HepG2 (cell line): ENCODE data around the gene S100A12. TPM values are rescaled to one million over a fixed set of nuclear protein-coding genes. Genes with fewer than 3 reads are reported as not detected.

ENCODE experiments used
- ATAC-seq: fragments of 200-7000 bp; cut with Tn5 transposase; 3 replicates; pipeline ENCODE4 v1.9.1; 2020; ENCODE audit warnings: mild to moderate bottlenecking, moderate library complexity
- BruUV-seq: library from RNA; stranded (reverse); fragments of 400-500 nt; replicated peaks from 2 replicates; lab custom pipeline; 2021; lab: Mats Ljungman, UMichigan
- CTCF ChIA-PET: fragments of 300-600 bp; formaldehyde crosslinking; extraction: SDS; loops from one replicate; lab custom pipeline; 2021; ENCODE audit warnings: low total read pairs, inconsistent platforms, low intra/inter-chr PET ratio; lab: Yijun Ruan, JAX
- POLR2A ChIA-PET: fragments of 350-600 bp; sonication (Branson Sonifier 250); formaldehyde crosslinking; loops from one replicate; lab custom pipeline; 2020; ENCODE audit warnings: antibody characterized with exemption, inconsistent platforms; lab: Yijun Ruan, JAX
- DNase-seq: peaks from one replicate; pipeline ENCODE4 v3.0.0-alpha.2; 2015; ENCODE audit warnings: low spot score
- FAIRE-seq: peaks from 3 replicates; lab custom pipeline; 2011; peaks lifted over from hg19 to GRCh38; lab: Jason Lieb, UNC
- H2AFZ ChIP-seq: one replicate; pipeline ENCODE4 v1.6.1; 2011; ENCODE audit warnings: low read length, inconsistent platforms
- H3K27ac ChIP-seq: fragments of 300-600 bp; 3 replicates; pipeline ENCODE4 v1.8.0; 2011; ENCODE audit warnings: mixed run types, mild to moderate bottlenecking, mixed read lengths, low read length, inconsistent platforms; ENCODE audit not compliant: insufficient read depth; ENCODE audit errors: extremely low read length
- H3K27me3 ChIP-seq, 2 experiments: fragments of 200-600 bp in 1 of 2; 2 replicates in 1 of 2; 3 replicates in 1 of 2; pipeline versions ENCODE4 v1.6.0 to v1.8.0; 2011; ENCODE audit warnings: low read length in 2 of 2, mild to moderate bottlenecking in 2 of 2, moderate library complexity in 2 of 2, inconsistent platforms in 1 of 2; ENCODE audit not compliant: insufficient read depth in 2 of 2, control insufficient read depth in 1 of 2
- H3K36me3 ChIP-seq, 2 experiments: fragments of 200-600 bp in 1 of 2; replicated peaks in 1 of 2; 2 replicates in 1 of 2; 3 replicates in 1 of 2; pipeline versions ENCODE4 v1.5.1 to v1.8.0; 2011; ENCODE audit warnings: low read length in 2 of 2, inconsistent platforms in 1 of 2; ENCODE audit not compliant: insufficient read depth in 2 of 2, control insufficient read depth in 1 of 2
- H3K4me1 ChIP-seq: 2 replicates; pipeline ENCODE4 v1.5.1; 2012; ENCODE audit warnings: low read length, inconsistent platforms; ENCODE audit not compliant: insufficient read depth
- H3K4me2 ChIP-seq: 2 replicates; pipeline ENCODE4 v1.6.0; 2011; ENCODE audit warnings: low read depth, low read length, inconsistent platforms
- H3K4me3 ChIP-seq, 3 experiments: fragments of 200-600 bp in 1 of 3; sonication (generic), shearing (Covaris generic) in 1 of 3; replicated peaks in 1 of 3; 2 replicates each; pipeline ENCODE4 v1.5.1; 2011 to 2016; ENCODE audit warnings: low read length in 3 of 3, inconsistent platforms in 2 of 3, low read depth in 2 of 3, mild to moderate bottlenecking in 2 of 3, control low read depth in 1 of 3, mixed read lengths in 1 of 3; ENCODE audit not compliant: insufficient read depth in 1 of 3
- H3K79me2 ChIP-seq: one replicate; pipeline ENCODE4 v1.6.1; 2011; ENCODE audit warnings: low read length, inconsistent platforms; ENCODE audit not compliant: insufficient read depth
- H3K9ac ChIP-seq: 2 replicates; pipeline ENCODE4 v1.6.0; 2011; ENCODE audit warnings: mild to moderate bottlenecking, low read depth, low read length, inconsistent platforms; ENCODE audit not compliant: insufficient read depth
- H3K9me3 ChIP-seq: 2 replicates; pipeline ENCODE4 v1.5.1; 2012; ENCODE audit warnings: mild to moderate bottlenecking, low read length
- H4K20me1 ChIP-seq: 2 replicates; pipeline ENCODE4 v1.6.0; 2011; ENCODE audit warnings: inconsistent platforms, mild to moderate bottlenecking, low read length, moderate library complexity; ENCODE audit not compliant: insufficient read depth
- AHR ChIP-seq: IDR thresholded peaks from 2 replicates; pipeline ENCODE4 v1.6.1; 2018; ENCODE audit warnings: missing genetic modification reagents, missing compliant biosample characterization
- DNMT3B ChIP-seq: conservative IDR thresholded peaks from 2 replicates; pipeline ENCODE4 v1.6.1; 2016; ENCODE audit warnings: missing biosample characterization, control low read depth
- KAT7 ChIP-seq: IDR thresholded peaks from 2 replicates; pipeline ENCODE4 v1.6.1; 2018; ENCODE audit warnings: borderline replicate concordance, missing compliant biosample characterization
- MXD3 ChIP-seq: IDR thresholded peaks from 2 replicates; pipeline ENCODE4 v1.6.1; 2016; ENCODE audit warnings: mild to moderate bottlenecking, missing biosample characterization, missing genetic modification reagents
- PRDM10 ChIP-seq: sonication (generic); formaldehyde crosslinking; IDR thresholded peaks from 2 replicates; pipeline ENCODE4 v1.4.0; 2020; ENCODE audit warnings: low read depth, missing genetic modification reagents
- REL ChIP-seq: sonication (generic); formaldehyde crosslinking; conservative IDR thresholded peaks from 2 replicates; pipeline ENCODE4 v1.8.0; 2022; ENCODE audit warnings: mild to moderate bottlenecking, missing genetic modification reagents, moderate library complexity
- ZNF18 ChIP-seq: sonication (generic); formaldehyde crosslinking; IDR thresholded peaks from 2 replicates; pipeline ENCODE4 v1.8.0; 2022; ENCODE audit warnings: mild to moderate bottlenecking, missing genetic modification reagents; ENCODE audit not compliant: insufficient replicate concordance
- ZNF207 ChIP-seq: fragments of 450-650 bp; IDR thresholded peaks from 2 replicates; pipeline ENCODE4 v1.6.1; 2016; ENCODE audit warnings: antibody characterized with exemption, borderline replicate concordance
- ZNF331 ChIP-seq: sonication (generic); formaldehyde crosslinking; IDR thresholded peaks from 2 replicates; pipeline ENCODE4 v1.4.0; 2020; ENCODE audit warnings: missing genetic modification reagents
- ZNF577 ChIP-seq: sonication (generic); formaldehyde crosslinking; IDR thresholded peaks from 2 replicates; pipeline ENCODE4 v1.4.0; 2020; ENCODE audit warnings: mild to moderate bottlenecking, low read depth, missing genetic modification reagents, borderline replicate concordance
- WGBS: methylation state at CpG from one replicate; pipeline ENCODE4 v1.1.6; 2017; ENCODE audit warnings: low lambda C conversion rate; 5-methylcytosine and 5-hydroxymethylcytosine counted together
- in situ Hi-C: cut with HindIII; loops from 2 replicates; pipeline ENCODE4 v1.10.0; 2017; ENCODE audit warnings: low pct_unique_long_range_greater_than_20kb; ENCODE audit not compliant: extremely low pct_ligation_motif_present
- intact Hi-C: fragments of 100-400 bp; cut with micrococcal nuclease; formaldehyde crosslinking; loops from one replicate; pipeline ENCODE4 v1.10.0; 2022; ENCODE audit not compliant: unreplicated experiment
- polyA plus RNA-seq, 8 experiments: library from polyadenylated mRNA; depleted of rRNA in 3 of 8; stranded (reverse) in 7 of 8; unstranded in 1 of 8; fragments of >200 nt; fragmentation: Illumina TruSeq in 4 of 8; extraction: Trizol in 4 of 8; gene quantifications; 2 replicates each; pipeline versions ENCODE4 v1.2.1 to v1.2.3, GENCODE V29; 2011 to 2016; ENCODE audit warnings: low read depth in 4 of 8, missing spikeins in 1 of 8, mixed read lengths in 1 of 8; ENCODE audit not compliant: insufficient read depth in 1 of 8
- total RNA-seq, 5 experiments: library from RNA; depleted of rRNA; stranded (reverse); fragments of >200 nt; fragmentation: Illumina TruSeq; extraction: Trizol; gene quantifications; 2 replicates each; pipeline ENCODE4 v1.2.3, GENCODE V29; 2016; ENCODE audit warnings: low read depth in 1 of 5
- TF ChIP-seq, protein P1 (sequence below): sonication (generic); formaldehyde crosslinking; IDR thresholded peaks from 2 replicates; pipeline ENCODE4 v1.5.1; 2020; ENCODE audit warnings: mild to moderate bottlenecking, missing genetic modification reagents, moderate library complexity
- TF ChIP-seq, protein P2 (sequence below): sonication (generic); formaldehyde crosslinking; IDR thresholded peaks from 2 replicates; pipeline ENCODE4 v1.5.0; 2020; ENCODE audit warnings: mild to moderate bottlenecking, missing genetic modification reagents
- TF ChIP-seq, protein P3 (sequence below): sonication (generic); formaldehyde crosslinking; IDR thresholded peaks from 2 replicates; pipeline ENCODE4 v1.4.0; 2020; ENCODE audit warnings: mild to moderate bottlenecking, missing genetic modification reagents

The S100A12 gene
- total and polyA plus RNA-seq, 2 of the 13 experiments (the other 11 are each of a cell fraction or from before 2014, with no cell fraction given): not detected

DNA sequence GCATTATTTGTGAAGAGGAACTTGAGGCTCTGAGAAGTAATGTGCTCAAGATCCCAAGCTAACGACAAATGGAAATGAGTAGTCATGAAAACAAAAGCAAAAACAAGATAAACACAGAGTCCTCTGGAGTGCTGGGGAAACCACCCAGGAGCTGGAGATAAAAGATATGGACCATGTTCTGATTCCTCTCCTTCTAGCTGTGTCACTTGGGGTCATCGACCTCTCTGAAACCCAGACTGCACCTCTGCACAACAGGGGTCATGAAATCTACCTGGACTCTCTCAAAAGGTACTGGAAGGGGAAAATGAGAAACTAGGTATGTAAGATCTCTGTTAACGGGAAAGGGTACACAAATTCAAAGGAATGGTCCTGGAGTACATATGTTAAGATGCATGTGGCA, 33.2 kb downstream of the S100A12 start:
- 0% methylated on average over 3 of the region's 3 CpGs for WGBS
- H3K9ac ChIP-seq: no peak overlapping the region
- ATAC-seq (no peak), FAIRE-seq (no peak), DNase-seq (no peak)
- H3K4me1 ChIP-seq: no peaks in the 10 kb centered on the region
- intact Hi-C loops (no loop called here), in situ Hi-C loops (no loop called here)
- no peak overlapping the region for H2AFZ ChIP-seq
- no TSS peak for BruUV-seq
- no peak overlapping the region for H3K4me2 ChIP-seq
- no peak for TF ChIP-seq ZNF331 (CRISPR knock-in tag)
- TF ChIP-seq, protein P1, sequence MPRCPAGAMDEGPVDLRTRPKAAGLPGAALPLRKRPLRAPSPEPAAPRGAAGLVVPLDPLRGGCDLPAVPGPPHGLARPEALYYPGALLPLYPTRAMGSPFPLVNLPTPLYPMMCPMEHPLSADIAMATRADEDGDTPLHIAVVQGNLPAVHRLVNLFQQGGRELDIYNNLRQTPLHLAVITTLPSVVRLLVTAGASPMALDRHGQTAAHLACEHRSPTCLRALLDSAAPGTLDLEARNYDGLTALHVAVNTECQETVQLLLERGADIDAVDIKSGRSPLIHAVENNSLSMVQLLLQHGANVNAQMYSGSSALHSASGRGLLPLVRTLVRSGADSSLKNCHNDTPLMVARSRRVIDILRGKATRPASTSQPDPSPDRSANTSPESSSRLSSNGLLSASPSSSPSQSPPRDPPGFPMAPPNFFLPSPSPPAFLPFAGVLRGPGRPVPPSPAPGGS (CRISPR knock-in tag): no peak
- no peak for TF ChIP-seq PRDM10
- no peak for TF ChIP-seq ZNF18
- TF ChIP-seq, protein P2, sequence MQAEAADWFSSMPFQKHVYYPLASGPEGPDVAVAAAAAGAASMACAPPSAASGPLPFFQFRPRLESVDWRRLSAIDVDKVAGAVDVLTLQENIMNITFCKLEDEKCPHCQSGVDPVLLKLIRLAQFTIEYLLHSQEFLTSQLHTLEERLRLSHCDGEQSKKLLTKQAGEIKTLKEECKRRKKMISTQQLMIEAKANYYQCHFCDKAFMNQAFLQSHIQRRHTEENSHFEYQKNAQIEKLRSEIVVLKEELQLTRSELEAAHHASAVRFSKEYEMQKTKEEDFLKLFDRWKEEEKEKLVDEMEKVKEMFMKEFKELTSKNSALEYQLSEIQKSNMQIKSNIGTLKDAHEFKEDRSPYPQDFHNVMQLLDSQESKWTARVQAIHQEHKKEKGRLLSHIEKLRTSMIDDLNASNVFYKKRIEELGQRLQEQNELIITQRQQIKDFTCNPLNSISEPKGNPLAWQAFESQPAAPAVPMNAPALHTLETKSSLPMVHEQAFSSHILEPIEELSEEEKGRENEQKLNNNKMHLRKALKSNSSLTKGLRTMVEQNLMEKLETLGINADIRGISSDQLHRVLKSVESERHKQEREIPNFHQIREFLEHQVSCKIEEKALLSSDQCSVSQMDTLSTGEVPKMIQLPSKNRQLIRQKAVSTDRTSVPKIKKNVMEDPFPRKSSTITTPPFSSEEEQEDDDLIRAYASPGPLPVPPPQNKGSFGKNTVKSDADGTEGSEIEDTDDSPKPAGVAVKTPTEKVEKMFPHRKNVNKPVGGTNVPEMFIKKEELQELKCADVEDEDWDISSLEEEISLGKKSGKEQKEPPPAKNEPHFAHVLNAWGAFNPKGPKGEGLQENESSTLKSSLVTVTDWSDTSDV (CRISPR knock-in tag): no peak
- TF ChIP-seq REL (CRISPR knock-in tag): no peak
- TF ChIP-seq DNMT3B (CRISPR knock-in tag): no peak
- TF ChIP-seq AHR: no peak
- no peak for TF ChIP-seq MXD3
- no peak for TF ChIP-seq ZNF207
- TF ChIP-seq ZNF577 (CRISPR knock-in tag): no peak
- no peak for TF ChIP-seq KAT7 (CRISPR knock-in tag)
- TF ChIP-seq, protein P3, sequence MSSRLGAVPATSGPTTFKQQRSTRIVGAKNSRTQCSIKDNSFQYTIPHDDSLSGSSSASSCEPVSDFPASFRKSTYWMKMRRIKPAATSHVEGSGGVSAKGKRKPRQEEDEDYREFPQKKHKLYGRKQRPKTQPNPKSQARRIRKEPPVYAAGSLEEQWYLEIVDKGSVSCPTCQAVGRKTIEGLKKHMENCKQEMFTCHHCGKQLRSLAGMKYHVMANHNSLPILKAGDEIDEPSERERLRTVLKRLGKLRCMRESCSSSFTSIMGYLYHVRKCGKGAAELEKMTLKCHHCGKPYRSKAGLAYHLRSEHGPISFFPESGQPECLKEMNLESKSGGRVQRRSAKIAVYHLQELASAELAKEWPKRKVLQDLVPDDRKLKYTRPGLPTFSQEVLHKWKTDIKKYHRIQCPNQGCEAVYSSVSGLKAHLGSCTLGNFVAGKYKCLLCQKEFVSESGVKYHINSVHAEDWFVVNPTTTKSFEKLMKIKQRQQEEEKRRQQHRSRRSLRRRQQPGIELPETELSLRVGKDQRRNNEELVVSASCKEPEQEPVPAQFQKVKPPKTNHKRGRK (CRISPR knock-in tag): no peak
- no peak overlapping the region for H3K4me3 ChIP-seq
- POLR2A ChIA-PET: no interaction called here
- no peak overlapping the region for H3K27ac ChIP-seq
- no peaks in the 10 kb centered on the region for H3K79me2 ChIP-seq
- H3K9me3 ChIP-seq: no peaks in the 10 kb centered on the region
- CTCF ChIA-PET: no interaction called here
- H4K20me1 ChIP-seq: no peaks in the 10 kb centered on the region
- H3K27me3 ChIP-seq: peaks cover 2 to 4% of the 10 kb centered on the region in 2 experiments; a peak in 2 of 5 replicates
- no peaks in the 10 kb centered on the region for H3K36me3 ChIP-seq
